ENCODE results near the gene XPNPEP3.

GRCh38 chr22:40874016-40874415 lies 17.1 kb downstream of the XPNPEP3 start:
- no peak for TF ChIP-seq CTCF (IDR thresholded peaks at IDR 0.05; ENCODE audit: insufficient read depth, low read length, poor library complexity, severe bottlenecking)
- TF ChIP-seq EZH2phosphoT487 (conservative IDR thresholded peaks at IDR 0.05; ENCODE audit: low read length): no peak
